ENCODE measurements around the gene GAL3ST2. TPM values are rescaled to one million over a fixed set of nuclear protein-coding genes. Genes with fewer than 3 reads are reported as not detected.
"Not testable (repeated sequence)": the region's sequence is repeated elsewhere in the genome, so short reads cannot be mapped to it uniquely, and the experiment has no call there.

GAL3ST2 gene
- total RNA-seq, 5 donors from 2014 or later (not counting 1 experiment from before 2014, with no cell fraction given): 0.80 to 1.4 TPM; not detected in 3

DNA sequence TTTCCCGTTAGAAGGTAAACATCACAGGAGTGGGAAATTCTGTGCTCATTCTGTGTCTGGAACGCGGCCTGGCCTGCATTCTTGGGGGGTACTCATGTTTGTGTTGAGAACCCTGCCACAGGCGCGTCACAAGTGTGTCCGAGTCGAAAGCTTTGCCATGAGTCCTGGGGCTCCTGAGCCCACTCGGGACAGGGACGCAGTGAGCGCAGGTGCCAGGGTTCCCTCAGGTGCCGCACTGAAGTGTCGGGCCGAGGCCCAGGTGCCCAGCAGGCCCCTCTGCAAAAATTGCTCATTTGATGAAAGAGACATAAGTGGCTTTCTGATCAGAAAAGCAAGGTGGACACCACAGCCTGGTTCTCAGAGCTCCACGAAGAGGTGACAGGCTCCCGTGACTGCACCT, 37.4 kb upstream of the GAL3ST2 start:
- no peak overlapping the region for H3K4me3 Mint-ChIP-seq
- WGBS (ENCODE audit: insufficient coverage): 94% methylated on average over 15 of the region's 15 CpGs
- POLR2A ChIA-PET: no interaction called here

DNA sequence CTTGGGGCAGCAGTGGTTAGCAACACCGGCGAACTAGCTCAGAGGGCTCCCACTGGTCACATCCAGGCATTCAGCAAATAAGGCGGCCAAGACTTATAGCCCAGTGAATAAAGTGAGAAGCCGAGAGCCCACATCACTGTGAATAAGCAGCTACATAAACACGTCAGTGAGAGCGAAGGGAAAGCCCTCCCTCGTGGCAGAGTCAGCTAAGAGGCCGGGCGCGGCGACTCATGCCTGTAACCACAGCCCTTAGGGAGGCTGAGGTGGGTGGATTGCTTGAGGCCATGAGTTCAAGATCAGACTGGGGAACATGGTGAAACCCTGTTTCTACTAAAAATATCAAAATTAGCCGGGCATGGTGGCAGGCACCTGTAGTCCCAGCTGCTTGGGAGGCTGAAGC, 37.0 kb upstream of the GAL3ST2 start:
- peak overlapping the region in 1 of 3 donors; percentile 36 for H3K4me3 Mint-ChIP-seq
- ATAC-seq (replicated peaks in 1 of 4) (no peak), DNase-seq (peak in 4 of 35 experiments; percentile 11 to 43 (median 35))
- ChIA-PET CTCF (no interaction called here), POLR2A (no interaction called here)
- H3K9me3 Mint-ChIP-seq: no peaks in the 10 kb centered on the region
- H3K9me3 ChIP-seq: no peaks in the 10 kb centered on the region
- H3K27ac Mint-ChIP-seq: peak overlapping the region; percentile 34 to 39
- no peak overlapping the region for H3K4me3 ChIP-seq (ENCODE audit: control insufficient read depth in 1 of 2, extremely low read depth in 1 of 2, low read length in 1 of 2)
- H3K4me1 ChIP-seq (ENCODE audit: control insufficient read depth in 1 of 2, extremely low read depth in 1 of 2, insufficient read depth in 2 of 2, low read length in 2 of 2): peaks cover 2 to 47% of the 10 kb centered on the region in 2 experiments
- H3K27me3 ChIP-seq (replicated peaks in 1 of 2; ENCODE audit: control insufficient read depth in 2 of 2, extremely low read depth in 1 of 2, insufficient read depth in 2 of 2, low read length in 1 of 2): no peaks in the 10 kb centered on the region
- peaks cover 26 to 46% (median 41%) of the 10 kb centered on the region in 3 donors for H3K4me1 Mint-ChIP-seq
- H3K36me3 ChIP-seq (ENCODE audit: control insufficient read depth in 2 of 2, extremely low read depth in 1 of 2, insufficient read depth in 1 of 2, low read length in 1 of 2): peaks cover 13 to 14% of the 10 kb centered on the region in 2 donors
- no peak overlapping the region for H3K27ac ChIP-seq (ENCODE audit: low read length)
- peaks cover 6% of the 10 kb centered on the region for H3K36me3 Mint-ChIP-seq
- no peaks in the 10 kb centered on the region for H3K27me3 Mint-ChIP-seq
- WGBS (ENCODE audit: insufficient coverage): 76% methylated on average over 4 of the region's 12 CpGs

More for the DNA sequence above, 37.4 kb upstream of the GAL3ST2 start:
- Histone ChIP-seq H3K4me3 (ENCODE audit: control insufficient read depth in 1 of 2, extremely low read depth in 1 of 2, low read length in 1 of 2) (no peak overlapping the region), H3K4me1 (ENCODE audit: control insufficient read depth in 1 of 2, extremely low read depth in 1 of 2, insufficient read depth in 2 of 2, low read length in 2 of 2) (peaks cover 2 to 49% of the 10 kb centered on the region in 2 experiments), H3K36me3 (ENCODE audit: control insufficient read depth in 2 of 2, extremely low read depth in 1 of 2, insufficient read depth in 1 of 2, low read length in 1 of 2) (peaks cover 10 to 11% of the 10 kb centered on the region in 2 donors), H3K27me3 (replicated peaks in 1 of 2; ENCODE audit: control insufficient read depth in 2 of 2, extremely low read depth in 1 of 2, insufficient read depth in 2 of 2, low read length in 1 of 2) (no peaks in the 10 kb centered on the region), H3K9me3 (no peaks in the 10 kb centered on the region), H3K27ac (ENCODE audit: low read length) (no peak overlapping the region)
- DNase-seq: no peak
- no peaks in the 10 kb centered on the region for H3K27me3 Mint-ChIP-seq
- H3K27ac Mint-ChIP-seq: no peak overlapping the region
- no peak for ATAC-seq (replicated peaks in 1 of 4)
- H3K9me3 Mint-ChIP-seq: no peaks in the 10 kb centered on the region
- peaks cover 26 to 46% (median 41%) of the 10 kb centered on the region in 3 donors for H3K4me1 Mint-ChIP-seq
- peaks cover 4% of the 10 kb centered on the region for H3K36me3 Mint-ChIP-seq
- CTCF ChIA-PET: no interaction called here

DNA sequence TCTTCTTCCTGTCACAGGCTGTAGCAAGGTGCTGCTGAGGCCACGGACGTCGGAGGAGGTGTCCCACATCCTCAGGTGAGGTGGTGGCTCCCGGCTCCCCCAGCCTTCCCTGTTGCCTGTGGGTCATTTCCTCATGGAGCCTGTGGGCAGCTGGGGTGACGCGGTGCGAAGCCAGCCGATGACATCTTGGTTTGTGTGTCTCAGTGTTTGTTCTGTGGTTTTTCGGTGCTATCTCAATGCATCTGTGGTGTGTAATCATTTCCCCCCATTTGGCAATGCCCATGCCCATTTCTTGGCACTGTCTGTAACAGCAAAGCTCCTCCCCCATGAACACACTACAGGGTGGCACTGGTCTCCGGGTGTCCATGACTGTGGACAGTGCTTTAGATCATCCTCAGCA, 35.6 kb upstream of the GAL3ST2 start:
- DNase-seq: peak in 16 of 35 experiments; percentile 13 to 53 (median 26)
- Histone ChIP-seq H3K9me3 (no peaks in the 10 kb centered on the region), H3K27ac (ENCODE audit: low read length) (no peak overlapping the region), H3K4me1 (ENCODE audit: control insufficient read depth in 1 of 2, extremely low read depth in 1 of 2, insufficient read depth in 2 of 2, low read length in 2 of 2) (peaks cover 2 to 39% of the 10 kb centered on the region in 2 experiments), H3K27me3 (replicated peaks in 1 of 2; ENCODE audit: control insufficient read depth in 2 of 2, extremely low read depth in 1 of 2, insufficient read depth in 2 of 2, low read length in 1 of 2) (no peaks in the 10 kb centered on the region), H3K36me3 (ENCODE audit: control insufficient read depth in 2 of 2, extremely low read depth in 1 of 2, insufficient read depth in 1 of 2, low read length in 1 of 2) (peaks cover 13 to 22% of the 10 kb centered on the region in 2 donors), H3K4me3 (ENCODE audit: control insufficient read depth in 1 of 2, extremely low read depth in 1 of 2, low read length in 1 of 2) (peak overlapping the region in 1 of 2 donors; percentile 10)
- peak; percentile 56 to 69 (median 64) for ATAC-seq (replicated peaks in 1 of 4)
- no peaks in the 10 kb centered on the region for H3K9me3 Mint-ChIP-seq
- H3K27ac Mint-ChIP-seq: peak overlapping the region in 1 of 2 donors; percentile 46
- ChIA-PET CTCF (interaction anchor here in 1 of 2 donors (1.1 to 1.2 kb wide), 2 partner anchors 22 to 128 kb away, joined by 3 to 4 read pairs; no protein-coding TSS in a partner anchor), POLR2A (no interaction called here)
- peaks cover 26 to 42% (median 33%) of the 10 kb centered on the region in 3 donors for H3K4me1 Mint-ChIP-seq
- no peaks in the 10 kb centered on the region for H3K27me3 Mint-ChIP-seq
- H3K36me3 Mint-ChIP-seq: peaks cover 19% of the 10 kb centered on the region
- 48% methylated on average over 4 of the region's 10 CpGs for WGBS (ENCODE audit: insufficient coverage)
- H3K4me3 Mint-ChIP-seq: peak overlapping the region; percentile 25 to 75 (median 36)

DNA sequence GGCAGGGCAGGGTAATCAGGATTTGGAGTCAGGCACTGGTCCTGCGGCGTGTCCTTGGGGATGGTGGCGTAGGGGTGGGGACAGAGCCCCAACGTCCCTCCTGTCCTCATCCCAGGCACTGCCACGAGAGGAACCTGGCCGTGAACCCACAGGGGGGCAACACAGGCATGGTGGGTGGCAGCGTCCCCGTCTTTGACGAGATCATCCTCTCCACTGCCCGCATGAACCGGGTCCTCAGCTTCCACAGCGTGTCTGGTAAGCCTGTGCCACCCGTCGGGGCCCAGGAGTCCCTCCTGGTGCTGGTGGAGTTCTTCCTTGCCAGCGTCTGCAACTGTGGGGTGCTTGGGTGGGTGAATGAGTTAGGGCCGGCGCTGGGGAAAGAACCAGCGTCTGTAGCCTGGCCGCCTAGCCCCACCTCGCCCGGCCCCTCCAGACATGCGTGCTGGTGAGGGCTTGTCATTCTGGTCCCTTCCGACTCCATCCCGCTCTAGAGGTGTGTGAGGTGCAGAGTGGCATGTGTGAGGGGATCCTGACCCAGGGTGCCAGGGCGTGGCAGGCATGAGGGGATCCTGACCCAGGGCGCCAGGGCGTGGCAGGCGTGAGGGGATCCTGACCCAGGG, 34.2 kb upstream of the GAL3ST2 start:
- no peak for DNase-seq
- Mint-ChIP-seq H3K4me3 (no peak overlapping the region), H3K9me3 (no peaks in the 10 kb centered on the region), H3K27ac (no peak overlapping the region), H3K27me3 (no peaks in the 10 kb centered on the region), H3K36me3 (peaks cover 26% of the 10 kb centered on the region), H3K4me1 (peaks cover 24 to 40% (median 29%) of the 10 kb centered on the region in 3 donors)
- POLR2A ChIA-PET: no interaction called here
- peaks cover 2 to 35% of the 10 kb centered on the region in 2 experiments for H3K4me1 ChIP-seq (ENCODE audit: control insufficient read depth in 1 of 2, extremely low read depth in 1 of 2, insufficient read depth in 2 of 2, low read length in 2 of 2)
- peaks cover 10 to 22% of the 10 kb centered on the region in 2 donors for H3K36me3 ChIP-seq (ENCODE audit: control insufficient read depth in 2 of 2, extremely low read depth in 1 of 2, insufficient read depth in 1 of 2, low read length in 1 of 2)
- H3K4me3 ChIP-seq (ENCODE audit: control insufficient read depth in 1 of 2, extremely low read depth in 1 of 2, low read length in 1 of 2): no peak overlapping the region
- no peak overlapping the region for H3K27ac ChIP-seq (ENCODE audit: low read length)
- no peak for ATAC-seq (replicated peaks in 1 of 4)
- WGBS (ENCODE audit: insufficient coverage): 98% methylated on average over 17 of the region's 28 CpGs
- no peaks in the 10 kb centered on the region for H3K9me3 ChIP-seq
- CTCF ChIA-PET: no interaction called here
- no peaks in the 10 kb centered on the region for H3K27me3 ChIP-seq (replicated peaks in 1 of 2; ENCODE audit: control insufficient read depth in 2 of 2, extremely low read depth in 1 of 2, insufficient read depth in 2 of 2, low read length in 1 of 2)

DNA sequence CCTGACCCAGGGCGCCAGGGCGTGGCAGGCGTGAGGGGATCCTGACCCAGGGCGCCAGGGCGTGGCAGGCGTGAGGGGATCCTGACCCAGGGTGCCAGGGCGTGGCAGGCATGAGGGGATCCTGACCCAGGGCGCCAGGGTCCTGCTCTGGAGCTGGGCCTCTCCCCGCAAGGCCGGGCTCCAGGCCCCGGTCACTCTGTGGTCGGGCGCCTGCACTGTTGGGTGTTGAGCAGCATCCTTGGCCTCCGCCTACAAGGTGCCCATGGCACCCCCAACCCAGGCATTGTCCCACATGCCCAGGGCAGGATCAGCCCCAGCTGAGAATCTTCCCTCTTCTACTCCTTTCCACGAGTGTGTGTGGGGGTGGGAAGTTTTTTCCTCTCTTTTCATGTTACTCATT, 33.6 kb upstream of the GAL3ST2 start:
- POLR2A ChIA-PET; H3K27ac ChIP-seq (ENCODE audit: low read length); H3K4me3 ChIP-seq (ENCODE audit: control insufficient read depth in 1 of 2, extremely low read depth in 1 of 2, low read length in 1 of 2); H3K4me3 Mint-ChIP-seq; H3K9me3 Mint-ChIP-seq; H3K27ac Mint-ChIP-seq; ATAC-seq (replicated peaks in 1 of 4); CTCF ChIA-PET; DNase-seq; H3K9me3 ChIP-seq; H3K27me3 Mint-ChIP-seq; H3K27me3 ChIP-seq (replicated peaks in 1 of 2; ENCODE audit: control insufficient read depth in 2 of 2, extremely low read depth in 1 of 2, insufficient read depth in 2 of 2, low read length in 1 of 2): not testable (repeated sequence)
- Mint-ChIP-seq H3K36me3 (peaks cover 26% of the 10 kb centered on the region), H3K4me1 (peaks cover 21 to 36% (median 26%) of the 10 kb centered on the region in 3 donors)
- H3K4me1 ChIP-seq (ENCODE audit: control insufficient read depth in 1 of 2, extremely low read depth in 1 of 2, insufficient read depth in 2 of 2, low read length in 2 of 2): peaks cover 2 to 35% of the 10 kb centered on the region in 2 experiments
- peaks cover 10 to 22% of the 10 kb centered on the region in 2 donors for H3K36me3 ChIP-seq (ENCODE audit: control insufficient read depth in 2 of 2, extremely low read depth in 1 of 2, insufficient read depth in 1 of 2, low read length in 1 of 2)
- WGBS (ENCODE audit: insufficient coverage): 86% methylated on average over 7 of the region's 15 CpGs

GRCh38 chr2:241743620-241744019, 33.0 kb upstream of the GAL3ST2 start:
- Mint-ChIP-seq H3K27me3 (no peaks in the 10 kb centered on the region), H3K4me3 (no peak overlapping the region), H3K36me3 (peaks cover 26% of the 10 kb centered on the region), H3K4me1 (peaks cover 18 to 33% (median 24%) of the 10 kb centered on the region in 3 donors), H3K27ac (no peak overlapping the region), H3K9me3 (no peaks in the 10 kb centered on the region)
- no peaks in the 10 kb centered on the region for H3K9me3 ChIP-seq
- H3K4me3 ChIP-seq (ENCODE audit: control insufficient read depth in 1 of 2, extremely low read depth in 1 of 2, low read length in 1 of 2): no peak overlapping the region
- peaks cover 10 to 22% of the 10 kb centered on the region in 2 donors for H3K36me3 ChIP-seq (ENCODE audit: control insufficient read depth in 2 of 2, extremely low read depth in 1 of 2, insufficient read depth in 1 of 2, low read length in 1 of 2)
- ATAC-seq (replicated peaks in 1 of 4) (no peak), DNase-seq (no peak)
- CTCF ChIA-PET: no interaction called here
- H3K27me3 ChIP-seq (replicated peaks in 1 of 2; ENCODE audit: control insufficient read depth in 2 of 2, extremely low read depth in 1 of 2, insufficient read depth in 2 of 2, low read length in 1 of 2): no peaks in the 10 kb centered on the region
- whole genome bisulfite sequencing (ENCODE audit: insufficient coverage): 97% methylated on average over 16 of the region's 16 CpGs
- H3K4me1 ChIP-seq (ENCODE audit: control insufficient read depth in 1 of 2, extremely low read depth in 1 of 2, insufficient read depth in 2 of 2, low read length in 2 of 2): peaks cover 2 to 35% of the 10 kb centered on the region in 2 experiments
- no peak overlapping the region for H3K27ac ChIP-seq (ENCODE audit: low read length)
- POLR2A ChIA-PET: no interaction called here
